Neutrophil (primary cell): ENCODE data around the gene OCA2.

ENCODE experiments used
- H3K27ac ChIP-seq: fragments of 200-600 bp; sonication (generic); 2 replicates; pipeline ENCODE4 v1.5.1; 2016; ENCODE audit warnings: mild to moderate bottlenecking, moderate library complexity
- H3K27me3 ChIP-seq: fragments of 200-600 bp; sonication (generic); 2 replicates; pipeline ENCODE4 v1.6.0; 2016; ENCODE audit warnings: mild to moderate bottlenecking
- H3K36me3 ChIP-seq: fragments of 200-600 bp; sonication (generic); 2 replicates; pipeline ENCODE4 v1.5.1; 2017
- H3K4me1 ChIP-seq, 2 experiments: fragments of 200-600 bp in 1 of 2; sonication (generic) in 1 of 2; 1 replicate in 1 of 2; 2 replicates in 1 of 2; pipeline versions ENCODE4 v1.5.1 to v1.6.1; 2013 to 2016; ENCODE audit warnings: low read depth in 1 of 2, low read length in 1 of 2, mild to moderate bottlenecking in 1 of 2, moderate library complexity in 1 of 2; ENCODE audit not compliant: control insufficient read depth in 1 of 2, insufficient read depth in 1 of 2
- H3K4me3 ChIP-seq, 2 experiments: fragments of 200-600 bp in 1 of 2; sonication (generic) in 1 of 2; 1 replicate in 1 of 2; 2 replicates in 1 of 2; pipeline ENCODE4 v1.5.1; 2013 to 2016; ENCODE audit warnings: low read depth in 1 of 2, low read length in 1 of 2, mild to moderate bottlenecking in 1 of 2, moderate library complexity in 1 of 2
- H3K9me3 ChIP-seq: fragments of 200-600 bp; sonication (generic); 2 replicates; pipeline ENCODE4 v1.5.1; 2016
- CTCF ChIP-seq: fragments of 200-600 bp; sonication (generic); IDR thresholded peaks from 2 replicates; pipeline ENCODE4 v1.5.1; 2016; ENCODE audit warnings: antibody characterized with exemption

Gene OCA2

GRCh38 chr15:28018291-28019044 is 80.6 kb downstream of the OCA2 start:
- no peaks in the 10 kb centered on the region for H3K4me1 ChIP-seq
- H3K27me3 ChIP-seq, result peaks cover 6% of the 10 kb centered on the region
- no peak overlapping the region for H3K27ac ChIP-seq
- H3K36me3 ChIP-seq, result no peaks in the 10 kb centered on the region
- H3K4me3 ChIP-seq, result no peak overlapping the region
- TF ChIP-seq CTCF, result no peak
- no peaks in the 10 kb centered on the region for H3K9me3 ChIP-seq

DNA sequence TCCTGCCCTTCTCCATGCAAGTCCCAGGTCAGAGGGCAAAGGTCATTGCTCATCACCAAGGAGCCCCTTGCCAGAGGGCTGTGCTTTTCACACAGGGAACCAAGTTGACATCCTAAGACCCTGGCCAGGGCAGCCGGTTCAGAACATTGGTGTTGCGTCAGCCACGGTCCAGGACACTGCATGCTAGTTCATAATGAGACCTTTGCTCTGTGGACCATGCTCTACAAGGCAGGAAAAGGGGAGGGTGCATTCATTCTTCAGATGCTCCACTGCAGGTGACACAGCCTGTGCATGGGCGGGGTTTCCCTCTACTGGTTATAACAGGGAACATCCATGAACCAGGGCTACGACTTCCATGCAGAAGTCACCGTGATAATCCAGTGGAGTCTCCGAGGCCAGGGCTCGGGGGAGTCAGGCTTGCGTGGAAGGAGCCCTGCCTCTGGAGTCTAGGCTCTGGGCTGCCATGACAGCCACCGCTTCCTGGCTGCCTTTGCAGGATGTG is 81.6 kb downstream of the OCA2 start:
- H3K27ac ChIP-seq, result no peak overlapping the region
- peaks cover 6% of the 10 kb centered on the region for H3K27me3 ChIP-seq
- H3K36me3 ChIP-seq, result no peaks in the 10 kb centered on the region
- no peak overlapping the region for H3K4me3 ChIP-seq
- no peaks in the 10 kb centered on the region for H3K4me1 ChIP-seq
- no peak for TF ChIP-seq CTCF
- no peaks in the 10 kb centered on the region for H3K9me3 ChIP-seq

- Histone ChIP-seq H3K9me3 (no peaks in the 10 kb centered on the region), H3K4me3 (no peak overlapping the region), H3K36me3 (no peaks in the 10 kb centered on the region), H3K4me1 (no peaks in the 10 kb centered on the region), H3K27ac (no peak overlapping the region), H3K27me3 (no peaks in the 10 kb centered on the region)
- TF ChIP-seq CTCF, result no peak
These were observed 83.3 kb downstream of the OCA2 start for GRCh38 chr15:28015855-28016254.

DNA sequence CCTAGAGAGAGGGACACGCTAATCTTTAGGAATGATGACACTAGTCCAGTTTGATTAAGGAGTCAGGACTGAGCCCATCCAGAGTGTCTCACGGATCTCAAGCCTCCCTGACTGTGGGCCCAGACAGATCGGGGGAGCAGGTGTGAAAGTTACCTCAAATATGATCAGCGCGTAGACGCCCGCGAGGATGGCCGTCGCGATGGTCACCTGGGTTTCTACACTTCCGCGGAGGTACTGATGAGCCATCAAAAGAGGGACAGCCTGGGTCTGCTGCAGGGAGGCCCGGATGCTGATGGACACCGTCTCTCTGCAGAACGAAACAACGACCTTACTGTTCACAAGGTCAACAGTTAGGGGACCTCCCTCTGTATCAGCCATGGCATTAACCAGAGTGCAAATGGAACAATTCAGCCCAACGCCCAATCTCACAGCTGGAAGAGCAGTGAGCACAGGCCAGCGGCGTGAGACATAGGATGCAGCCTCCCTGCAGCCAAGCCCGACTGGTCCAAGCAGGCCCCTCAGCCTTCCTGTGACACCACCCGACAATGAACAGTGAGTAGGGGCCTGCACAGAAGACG is 84.4 kb downstream of the OCA2 start:
- H3K36me3 ChIP-seq, result no peaks in the 10 kb centered on the region
- H3K4me1 ChIP-seq, result no peaks in the 10 kb centered on the region
- H3K4me3 ChIP-seq, result no peak overlapping the region
- H3K27ac ChIP-seq, result no peak overlapping the region
- H3K27me3 ChIP-seq, result no peaks in the 10 kb centered on the region
- TF ChIP-seq CTCF, result no peak
- H3K9me3 ChIP-seq, result no peaks in the 10 kb centered on the region

DNA sequence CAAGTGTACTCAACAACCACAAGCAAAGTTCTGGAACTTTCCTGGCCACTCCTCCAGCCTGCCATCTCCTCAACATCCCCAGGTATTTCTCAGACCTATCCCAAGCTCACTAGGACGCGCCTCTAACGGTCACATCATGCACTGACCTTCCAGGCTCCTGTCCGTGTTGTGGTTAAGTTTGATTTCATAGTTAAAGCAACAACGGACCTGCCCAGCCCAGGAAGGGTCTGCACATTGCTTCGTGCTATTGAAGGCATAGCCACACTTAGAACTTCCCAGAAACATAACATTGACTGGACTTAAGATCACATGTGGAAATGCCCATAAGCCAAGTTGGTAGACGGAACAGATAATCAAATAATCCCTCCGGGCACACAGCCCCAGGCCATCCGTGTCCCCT is 85.1 kb downstream of the OCA2 start:
- Histone ChIP-seq H3K9me3 (no peaks in the 10 kb centered on the region), H3K36me3 (no peaks in the 10 kb centered on the region)

More for the DNA sequence above, 85.1 kb downstream of the OCA2 start:
- TF ChIP-seq CTCF, result no peak
- Histone ChIP-seq H3K4me1 (no peaks in the 10 kb centered on the region), H3K4me3 (no peak overlapping the region), H3K27me3 (no peaks in the 10 kb centered on the region), H3K27ac (no peak overlapping the region)
